NCI-H1694 treated with DMSO at 0.1 percent for 48 hours (cell line): ENCODE results near the gene ENOPH1.
"Not testable (repeated sequence)": the region's sequence is repeated elsewhere in the genome, so short reads cannot be mapped to it uniquely, and the experiment has no call there.

Source experiments
- DNase-seq: peaks from one replicate; lab custom pipeline; 2025; lab: John Stamatoyannopoulos, UW

The ENOPH1 gene

DNA sequence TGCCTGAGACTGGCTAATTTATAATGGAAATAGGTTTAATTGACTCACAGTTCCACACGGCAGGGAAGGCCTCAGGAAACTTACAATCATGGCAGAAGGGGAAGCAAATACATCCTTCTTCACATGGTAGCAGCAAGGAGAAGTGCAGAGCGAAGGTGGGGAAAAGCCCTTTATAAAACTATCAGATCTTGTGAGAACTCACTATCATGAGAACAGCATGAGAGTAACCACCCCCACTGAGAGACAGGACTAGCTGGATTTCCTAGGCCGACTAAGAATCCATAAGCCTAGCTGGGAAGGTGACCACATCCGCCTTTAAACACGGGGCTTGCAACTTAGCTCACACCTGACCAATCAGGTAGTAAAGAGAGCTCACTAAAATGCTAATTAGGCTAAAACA, 42.7 kb downstream of the ENOPH1 start:
- DNase-seq, result not testable (repeated sequence)

DNA sequence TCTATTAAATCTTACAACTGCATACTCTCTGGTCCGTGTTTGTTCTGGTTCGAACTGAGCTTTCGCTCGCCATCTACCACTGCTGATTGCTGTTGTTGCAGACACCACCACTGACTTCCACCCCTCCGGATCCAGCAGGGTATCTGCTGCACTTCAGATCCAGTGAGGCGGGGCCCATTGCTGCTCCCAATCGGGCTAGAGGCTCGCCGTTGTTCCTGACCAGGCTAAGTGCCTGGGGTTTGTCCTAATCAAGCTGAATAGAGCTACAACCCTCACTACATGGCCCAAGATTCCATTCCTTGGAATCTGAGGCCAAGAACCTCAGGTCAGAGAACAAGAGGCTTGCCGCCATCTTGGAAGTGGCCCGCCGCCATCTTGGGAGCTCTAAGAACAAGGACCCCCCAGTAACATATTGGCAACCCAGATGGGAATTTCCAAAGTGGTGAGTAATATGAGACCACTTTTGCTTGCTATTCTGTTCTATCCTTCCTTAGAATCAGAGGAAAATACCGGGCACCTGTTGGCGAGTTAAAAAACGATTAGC, 43.3 kb downstream of the ENOPH1 start:
- no peak for DNase-seq

DNA sequence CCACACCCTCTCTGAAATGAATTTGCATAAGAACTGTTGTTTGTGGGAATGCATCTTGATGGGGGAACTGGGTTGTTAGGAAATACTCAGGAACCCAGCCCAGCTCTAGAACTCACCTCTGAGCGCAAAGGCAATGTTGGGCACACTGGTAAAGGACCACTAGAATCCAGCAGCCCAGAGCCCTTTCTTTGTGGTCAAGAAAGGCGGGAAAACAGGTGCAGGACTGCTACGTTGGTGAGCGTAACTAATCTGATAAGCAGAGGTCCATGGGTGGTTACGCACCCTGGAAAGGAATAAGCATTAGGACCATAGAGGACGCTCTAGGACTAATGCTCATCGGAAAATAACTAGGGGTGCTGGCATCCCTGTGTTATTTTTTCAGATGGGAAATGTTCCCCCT, 45.5 kb downstream of the ENOPH1 start:
- DNase-seq, result not testable (repeated sequence)

DNA sequence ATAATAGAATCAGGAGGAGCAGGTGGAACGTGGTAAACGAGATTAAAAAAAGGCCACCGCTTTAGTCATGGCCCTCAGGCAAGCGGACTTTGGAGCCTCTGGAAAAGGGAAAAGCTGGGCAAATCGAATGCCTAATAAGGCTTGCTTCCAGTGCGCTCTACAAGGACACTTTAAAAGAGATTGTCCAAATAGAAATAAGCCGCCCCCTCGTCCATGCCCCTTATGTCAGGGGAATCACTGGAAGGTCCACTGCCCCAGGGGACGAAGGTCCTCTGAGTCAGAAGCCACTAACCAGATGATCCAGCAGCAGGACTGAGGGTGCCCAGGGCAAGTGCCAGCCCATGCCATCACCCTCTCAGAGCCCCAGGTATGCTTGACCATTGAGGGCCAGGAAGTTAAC, 47.1 kb downstream of the ENOPH1 start:
- DNase-seq, result not testable (repeated sequence)

DNA sequence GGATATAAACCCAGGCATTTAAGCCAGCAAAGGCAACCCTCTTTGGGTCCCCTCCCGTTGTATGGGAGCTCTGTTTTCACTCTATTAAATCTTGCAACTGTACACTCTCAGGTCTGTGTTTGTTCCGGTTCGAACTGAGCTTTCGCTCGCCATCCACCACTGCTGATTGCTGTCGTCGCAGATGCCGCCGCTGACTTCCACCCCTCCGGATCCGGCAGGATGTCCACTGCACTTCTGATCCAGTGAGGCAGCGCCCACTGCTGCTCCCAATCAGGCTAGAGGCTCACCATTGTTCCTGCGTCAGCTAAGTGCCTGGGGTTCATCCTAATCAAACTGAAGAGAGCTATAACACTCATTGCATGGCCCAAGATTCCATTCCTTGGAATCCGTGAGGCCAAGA, 49.2 kb downstream of the ENOPH1 start:
- DNase-seq, result no peak

DNA sequence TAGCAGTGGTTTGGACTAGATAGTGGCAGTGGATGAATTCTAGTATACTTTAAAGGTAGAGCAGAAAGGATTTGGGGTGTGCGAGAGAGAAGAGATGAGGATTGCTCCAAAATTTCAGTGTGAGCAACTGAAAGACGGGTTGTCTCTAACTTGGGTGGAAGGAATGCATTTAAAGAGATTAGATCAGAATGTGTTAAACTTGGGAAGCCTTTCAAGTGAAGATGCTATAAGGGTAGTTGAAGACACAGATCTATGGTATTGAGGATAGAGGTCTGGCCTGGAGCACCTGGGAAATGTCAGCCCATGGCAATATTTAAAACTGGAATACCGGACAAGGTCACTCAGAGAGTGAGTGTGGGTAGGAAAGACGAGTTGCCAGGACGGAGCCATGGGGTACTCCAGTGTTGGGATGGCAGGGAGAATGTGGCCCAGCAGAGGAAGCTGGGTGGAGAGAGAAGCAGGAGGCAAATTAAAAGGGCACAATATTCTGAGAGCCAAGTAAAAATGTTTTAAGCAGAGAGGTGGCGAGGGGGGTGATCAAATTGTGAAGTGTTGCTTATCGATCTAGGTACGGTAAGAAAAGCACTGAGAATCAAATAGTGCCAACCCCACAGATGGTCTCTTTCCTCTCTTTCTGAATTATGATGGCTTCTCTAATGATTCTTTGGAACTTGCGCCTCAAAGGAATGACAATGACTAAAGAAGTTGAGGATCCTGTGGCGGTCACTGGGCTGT, 50.5 kb downstream of the ENOPH1 start:
- DNase-seq, result no peak

DNA sequence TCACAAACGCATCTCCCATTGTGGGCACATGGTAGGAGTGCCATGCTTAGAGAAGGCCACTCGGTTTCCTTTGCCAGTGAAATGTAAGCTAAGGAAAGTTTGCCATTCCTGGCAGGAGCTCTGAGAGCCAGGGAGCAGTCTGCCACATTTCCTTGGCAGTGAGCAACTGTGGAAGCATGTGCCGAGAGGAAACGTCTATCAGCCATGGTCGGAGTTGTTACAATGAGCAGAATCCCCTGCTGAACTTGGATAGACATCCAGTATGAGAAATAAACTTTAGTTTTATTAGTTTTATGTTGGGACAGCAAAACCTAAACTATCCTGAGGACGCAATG, 51.1 kb downstream of the ENOPH1 start:
- no peak for DNase-seq

DNA sequence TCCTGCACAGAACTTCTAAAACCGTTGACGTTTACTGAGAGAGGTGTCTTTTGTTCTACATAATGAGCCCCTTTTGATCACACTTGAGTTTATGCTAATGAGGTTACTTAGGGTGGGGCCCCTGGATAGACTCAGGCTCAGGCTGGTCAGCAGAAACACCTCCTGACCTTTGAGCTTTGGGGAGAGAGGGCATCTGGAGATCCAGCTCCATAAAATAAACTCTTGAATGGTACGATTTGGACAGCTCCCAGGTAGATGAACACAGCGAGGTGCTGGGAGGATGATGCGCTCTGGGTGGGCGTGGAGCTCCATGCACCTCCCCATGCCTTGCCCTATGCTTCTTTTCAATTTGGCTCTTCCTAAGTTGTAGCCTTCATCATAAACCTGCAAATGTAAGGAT, 52.0 kb downstream of the ENOPH1 start:
- no peak for DNase-seq

DNA sequence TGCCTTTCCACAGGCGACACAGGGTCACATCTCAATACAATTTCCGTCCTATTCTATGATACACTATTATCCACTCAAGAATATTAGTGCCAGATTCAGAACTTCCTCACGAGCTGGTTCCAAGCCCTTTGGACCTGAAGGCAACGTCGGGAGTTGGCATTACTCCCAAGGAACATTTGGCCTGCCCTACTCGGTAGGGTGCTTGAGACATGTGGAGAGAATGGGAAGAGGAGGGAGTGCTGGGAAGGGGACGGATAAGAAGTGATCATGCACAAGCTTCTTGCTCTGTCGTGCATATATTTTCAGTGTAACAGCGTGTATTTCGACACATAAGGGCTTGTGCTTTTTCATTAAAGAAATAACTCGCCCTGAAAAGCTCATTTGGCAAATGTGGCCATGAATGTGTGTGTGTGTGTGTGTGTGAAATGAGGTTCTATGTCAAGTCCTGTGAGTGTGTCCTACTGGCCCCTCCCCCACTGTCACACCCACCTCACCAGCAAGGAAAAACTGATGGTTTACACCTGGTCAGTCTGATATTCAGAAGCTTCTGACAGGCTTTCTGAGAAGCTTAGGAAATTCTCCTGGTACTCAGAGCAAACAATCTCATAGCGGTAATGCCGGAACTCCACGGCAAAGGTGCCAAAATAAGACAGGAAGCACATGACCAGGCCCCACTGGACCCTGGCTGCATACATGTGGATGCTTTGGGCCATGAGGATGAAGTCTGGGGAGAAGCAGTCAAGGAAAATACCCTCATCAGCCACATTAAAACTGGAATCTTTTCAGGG, 54.8 kb downstream of the ENOPH1 start:
- DNase-seq, result no peak

DNA sequence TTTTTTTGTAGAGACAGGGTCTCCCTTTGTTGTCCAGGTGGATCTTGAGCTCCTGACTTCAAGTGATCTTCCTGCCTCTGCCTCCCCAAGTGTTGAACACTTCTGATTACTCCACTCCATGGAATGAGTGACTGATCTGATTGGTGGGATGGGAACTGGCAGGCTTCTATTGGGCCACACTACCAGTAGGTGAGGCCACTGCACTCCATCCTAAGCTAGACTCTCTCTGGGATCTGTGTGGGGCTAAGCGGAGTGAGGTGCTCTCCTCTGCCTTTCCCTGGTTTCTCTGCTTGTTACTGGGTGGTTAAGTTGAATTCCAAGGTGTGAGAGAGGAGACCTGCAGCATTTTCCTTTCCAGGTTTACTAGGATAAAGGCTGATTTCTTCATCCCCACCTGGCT, 58.7 kb downstream of the ENOPH1 start:
- DNase-seq, result no peak

DNA sequence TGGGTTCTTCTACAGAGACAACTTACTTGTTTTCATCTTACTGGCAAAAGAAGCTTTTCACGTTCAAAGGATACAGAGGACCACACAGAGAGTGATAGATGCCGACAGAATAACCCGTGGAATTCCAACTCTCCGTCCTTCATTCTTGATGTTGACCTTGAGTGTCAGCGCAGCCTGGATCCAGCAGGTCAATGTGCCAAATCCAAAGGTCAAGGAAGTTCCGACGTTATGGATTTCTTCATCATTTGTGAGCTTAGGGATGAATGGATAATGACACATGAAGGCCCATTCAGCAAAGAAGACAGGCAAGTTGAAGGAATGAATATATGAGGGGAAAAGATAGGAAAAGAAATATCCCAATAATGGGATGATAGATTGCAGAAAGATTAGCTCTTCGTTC, 59.6 kb downstream of the ENOPH1 start:
- no peak for DNase-seq

DNA sequence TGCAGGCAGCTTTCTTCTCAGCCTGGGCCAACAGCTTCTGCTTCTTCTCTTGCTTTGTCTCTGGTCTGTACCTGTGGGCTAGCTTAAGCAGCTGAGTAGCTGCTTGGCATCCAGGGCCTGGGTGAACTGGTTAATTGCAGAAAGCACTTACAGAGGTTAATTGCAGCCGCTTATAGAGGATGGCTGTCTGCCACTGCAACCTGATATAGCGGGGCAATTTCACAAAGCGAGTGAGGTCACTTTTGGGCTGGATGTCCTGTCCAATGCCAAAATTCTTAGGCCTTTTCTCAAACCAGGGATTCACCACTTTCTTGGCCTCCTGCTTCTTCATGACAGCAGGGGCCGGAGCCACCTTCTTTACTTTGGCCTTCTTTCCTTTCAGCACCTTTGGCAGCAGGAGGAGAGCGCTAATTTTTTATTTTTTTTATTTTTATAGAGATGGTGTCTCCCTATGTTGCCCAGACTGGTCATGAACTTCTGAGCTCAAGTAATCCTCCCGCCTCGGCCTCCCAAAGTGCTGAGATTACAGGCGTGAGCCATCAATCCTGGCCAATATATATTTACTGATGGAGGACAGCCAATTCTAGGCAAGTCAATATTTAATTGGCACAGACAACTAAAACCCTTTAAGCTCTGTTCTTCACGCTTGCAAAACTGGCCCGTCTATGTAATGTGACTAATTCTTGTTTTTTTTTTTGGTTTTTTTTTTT, 61.0 kb downstream of the ENOPH1 start:
- DNase-seq, result no peak

DNA sequence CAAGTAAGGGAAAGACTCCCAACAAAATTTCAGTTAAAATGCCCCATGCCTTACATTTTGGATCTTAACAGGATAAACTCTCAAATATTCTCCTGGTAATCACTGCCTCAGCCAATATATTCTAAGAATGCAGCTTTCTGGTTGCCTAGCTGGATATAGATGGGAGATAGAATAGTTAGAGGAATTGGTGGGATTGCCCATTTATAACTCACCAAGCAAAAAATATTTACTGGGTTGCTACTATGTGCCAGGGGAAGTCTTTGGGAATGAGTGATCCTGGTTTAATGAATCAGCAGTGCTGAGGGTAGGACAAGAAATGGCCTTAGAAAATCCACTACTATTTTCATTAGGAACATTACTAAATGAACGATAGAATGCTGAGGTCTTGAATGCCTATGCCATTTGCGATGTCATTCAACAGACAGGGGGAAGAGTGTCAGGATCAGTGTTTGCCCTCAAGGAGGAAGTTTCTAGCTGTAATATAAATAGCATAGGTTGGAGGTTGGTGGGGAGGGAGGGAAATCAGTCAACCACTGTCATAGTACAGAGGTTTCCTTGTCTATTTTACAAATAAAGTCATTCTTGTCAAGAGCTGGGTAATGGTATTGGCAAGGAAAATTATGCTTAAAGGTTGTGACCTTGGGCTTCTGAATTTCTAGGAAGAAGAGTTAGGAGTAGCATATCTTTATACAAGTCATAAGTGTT, 63.5 kb downstream of the ENOPH1 start:
- no peak for DNase-seq

DNA sequence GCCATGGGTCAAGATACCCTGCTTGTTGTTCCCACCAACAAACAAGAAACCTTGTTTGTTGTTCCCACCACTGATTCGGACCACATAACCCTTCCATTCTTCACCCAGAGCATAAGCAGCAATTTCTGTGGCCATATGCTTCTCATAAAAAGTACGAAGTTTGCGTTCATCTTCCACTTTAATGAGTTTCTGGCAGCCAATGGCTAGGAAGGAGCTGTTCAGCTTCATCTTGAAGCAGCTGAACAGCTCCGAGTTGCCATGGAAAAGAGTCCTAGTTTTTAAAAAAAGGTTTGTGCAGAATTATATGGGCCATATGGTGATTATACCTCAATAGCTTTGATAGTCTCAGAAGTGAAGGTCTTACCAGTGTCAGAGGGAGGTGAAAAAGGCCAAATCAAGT, 65.3 kb downstream of the ENOPH1 start:
- no peak for DNase-seq

DNA sequence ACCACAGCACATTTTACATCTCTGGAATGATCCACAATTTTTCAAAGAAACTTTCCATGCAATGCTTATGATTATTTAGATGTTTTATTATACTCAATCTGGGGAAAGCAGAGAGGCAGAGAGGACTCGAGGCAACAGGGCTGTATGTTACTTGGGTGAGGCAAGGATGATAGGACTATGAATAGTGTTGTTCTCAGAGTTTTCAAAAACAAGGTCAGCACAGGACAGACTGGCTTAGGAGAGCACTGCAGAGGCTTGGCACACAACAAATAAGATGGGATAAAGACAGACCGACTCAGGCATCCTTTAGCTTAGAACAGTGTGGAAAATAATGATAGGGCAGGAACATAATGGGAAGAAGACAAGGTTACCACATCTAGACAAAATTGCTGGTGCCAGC, 66.0 kb downstream of the ENOPH1 start:
- DNase-seq, result no peak

DNA sequence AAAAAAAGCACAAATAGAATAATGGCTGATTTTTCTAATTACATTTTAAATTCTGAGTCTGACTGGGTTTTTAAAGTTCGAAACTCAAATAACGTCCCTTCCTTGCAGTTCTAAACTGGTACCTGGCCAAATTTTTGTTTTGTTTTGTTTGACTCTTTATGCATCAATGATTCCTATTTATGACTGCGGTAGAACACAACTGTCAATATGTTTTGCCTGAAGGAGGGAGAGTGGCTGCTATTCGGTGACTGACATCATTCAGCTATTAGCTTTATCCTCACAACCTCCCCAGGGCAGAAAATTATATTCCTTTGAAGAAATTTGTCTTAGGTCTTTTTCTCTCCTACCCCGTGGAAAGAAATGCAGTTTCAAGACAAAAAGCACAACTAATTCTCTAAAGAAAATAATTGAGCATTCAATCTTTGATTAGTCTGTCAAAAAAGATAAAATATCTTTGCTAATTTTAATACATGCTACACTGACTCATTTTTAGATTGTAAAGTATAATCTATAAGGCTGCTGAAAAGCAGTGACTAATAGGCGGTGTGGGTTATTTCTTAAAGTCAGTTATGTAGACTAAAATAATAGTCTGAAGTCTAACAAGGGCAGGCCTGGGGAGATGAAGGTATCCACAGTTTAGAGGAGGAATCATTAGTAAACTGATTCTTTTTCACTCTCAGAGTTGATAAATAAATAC, 69.5 kb downstream of the ENOPH1 start:
- DNase-seq, result peak; percentile 52

DNA sequence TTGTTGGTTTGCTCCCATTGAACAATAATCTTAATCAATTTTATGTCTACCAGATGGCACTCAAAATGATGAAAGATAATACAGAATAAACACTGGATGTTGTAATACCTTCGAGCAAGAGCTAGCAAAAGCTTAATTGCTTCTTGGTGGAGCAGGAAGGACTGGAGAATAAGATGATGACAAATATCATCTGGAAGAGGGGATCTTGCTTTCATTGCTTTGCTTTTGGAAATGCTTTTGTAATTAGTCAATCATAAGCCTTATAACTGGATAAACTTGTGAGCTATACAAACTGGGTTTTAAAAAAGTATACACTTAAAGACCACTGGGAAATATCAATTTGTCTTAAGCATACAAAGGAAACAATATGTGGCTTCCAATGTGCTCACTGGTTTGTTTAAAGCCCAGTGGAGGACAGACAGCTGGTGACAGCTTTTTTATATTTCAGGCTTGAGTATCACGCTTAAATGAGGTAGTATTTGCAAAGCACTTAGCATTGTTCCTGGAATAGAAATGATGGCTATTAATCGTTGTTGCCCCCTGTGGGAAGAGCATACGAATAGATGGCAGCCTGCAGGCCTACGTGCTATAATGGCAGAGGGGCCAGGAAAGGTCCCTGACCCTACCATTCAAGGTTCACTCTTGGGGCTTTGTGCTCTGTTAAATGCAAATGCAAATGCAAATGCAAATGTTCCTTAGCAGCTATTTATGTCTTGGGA, 70.2 kb downstream of the ENOPH1 start:
- no peak for DNase-seq

DNA sequence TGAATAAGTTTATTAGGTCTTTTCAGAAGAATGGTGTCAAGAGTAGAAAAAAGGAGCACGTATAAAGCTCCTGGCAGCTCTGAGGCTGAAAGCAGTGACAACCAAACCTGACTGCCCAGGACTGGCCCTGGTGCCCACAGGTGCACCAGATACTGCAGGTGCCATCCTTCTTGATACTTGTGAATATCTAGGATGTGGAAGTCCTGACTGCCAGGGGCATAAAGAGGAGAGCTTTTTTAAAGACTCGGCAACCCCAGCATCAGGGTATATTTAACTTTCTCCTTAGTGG, 70.7 kb downstream of the ENOPH1 start:
- DNase-seq, result no peak

DNA sequence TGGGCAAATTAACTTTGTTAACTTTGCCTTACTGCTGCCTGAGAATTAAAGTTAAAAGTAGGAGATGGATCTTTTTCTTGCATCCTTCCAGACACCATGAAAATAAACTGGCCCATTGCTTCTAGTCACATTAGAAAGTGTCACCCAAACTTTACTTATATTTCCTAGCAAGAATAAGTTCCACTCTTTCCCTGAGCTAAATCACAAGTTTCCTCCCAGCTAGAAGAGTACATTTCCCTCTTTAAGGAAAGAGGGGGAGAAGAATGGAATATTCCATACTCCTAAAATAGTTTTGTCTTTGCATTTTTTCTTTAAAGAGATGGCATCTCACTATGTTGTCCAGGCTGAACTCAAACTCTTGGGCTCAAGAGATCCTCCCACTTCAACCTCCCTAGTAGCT, 77.6 kb downstream of the ENOPH1 start:
- DNase-seq, result no peak

DNA sequence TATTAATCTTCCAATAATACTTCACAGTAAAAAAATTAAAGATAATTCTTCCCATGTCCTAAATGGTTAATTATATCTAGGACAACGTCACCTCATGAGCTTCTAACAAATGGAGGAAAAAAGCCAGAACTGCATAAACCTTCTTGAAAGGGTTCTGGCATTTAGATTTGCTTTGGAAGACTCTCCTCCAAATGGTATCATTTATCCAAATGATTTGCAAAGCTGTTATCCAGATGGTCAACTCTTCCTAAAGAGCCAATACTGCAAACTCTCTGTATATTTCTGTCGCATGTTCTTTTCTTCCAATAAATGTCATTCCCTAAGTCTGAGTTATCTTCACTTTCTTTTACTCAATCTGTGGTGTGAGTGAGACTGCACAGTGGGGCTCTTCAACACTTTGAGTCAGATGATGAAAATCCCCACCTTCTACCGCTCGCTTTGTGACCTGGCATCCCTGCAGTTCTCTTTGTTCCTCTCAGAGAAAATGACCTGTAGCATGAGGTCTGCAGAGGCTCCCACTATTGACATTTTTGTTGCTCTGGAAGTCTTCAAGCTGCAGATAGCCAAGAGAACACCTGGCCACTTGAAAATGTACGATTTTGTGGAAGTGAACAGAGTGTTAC, 78.5 kb downstream of the ENOPH1 start:
- no peak for DNase-seq

DNA sequence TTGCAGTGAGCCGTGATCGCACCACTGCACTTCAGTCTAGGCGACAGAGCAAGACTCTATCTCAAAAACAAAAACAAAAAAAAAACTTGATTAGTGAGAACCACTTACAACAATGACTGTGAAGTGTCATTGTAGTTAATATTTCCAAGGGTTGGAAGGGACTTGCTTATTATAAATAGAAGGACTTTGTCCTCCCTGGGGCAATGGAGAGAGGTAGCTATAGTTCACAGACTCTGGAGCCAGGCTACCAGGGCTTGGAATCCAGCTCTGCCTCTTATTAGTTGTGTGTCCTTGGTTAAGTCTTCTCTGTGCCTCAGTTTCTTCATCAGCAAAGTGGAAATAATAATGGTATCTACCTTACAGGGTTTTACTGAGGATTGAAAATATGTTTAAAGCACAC, 79.8 kb downstream of the ENOPH1 start:
- no peak for DNase-seq
